HepG2 (cell line): ENCODE measurements around the gene TOPBP1. TPM values are rescaled to one million over a fixed set of nuclear protein-coding genes. Genes with fewer than 3 reads are reported as not detected.

ENCODE experiments used
- ATAC-seq: fragments of 200-7000 bp; cut with Tn5 transposase; 3 replicates; pipeline ENCODE4 v1.9.1; 2020; ENCODE audit warnings: mild to moderate bottlenecking, moderate library complexity
- BruUV-seq: library from RNA; stranded (reverse); fragments of 400-500 nt; replicated peaks from 2 replicates; lab custom pipeline; 2021; lab: Mats Ljungman, UMichigan
- CTCF ChIA-PET: fragments of 300-600 bp; formaldehyde crosslinking; extraction: SDS; loops from one replicate; lab custom pipeline; 2021; ENCODE audit warnings: low total read pairs, inconsistent platforms, low intra/inter-chr PET ratio; lab: Yijun Ruan, JAX
- POLR2A ChIA-PET: fragments of 350-600 bp; sonication (Branson Sonifier 250); formaldehyde crosslinking; loops from one replicate; lab custom pipeline; 2020; ENCODE audit warnings: antibody characterized with exemption, inconsistent platforms; lab: Yijun Ruan, JAX
- DNase-seq: peaks from one replicate; pipeline ENCODE4 v3.0.0-alpha.2; 2015; ENCODE audit warnings: low spot score
- FAIRE-seq: peaks from 3 replicates; lab custom pipeline; 2011; peaks lifted over from hg19 to GRCh38; lab: Jason Lieb, UNC
- H2AFZ ChIP-seq: one replicate; pipeline ENCODE4 v1.6.1; 2011; ENCODE audit warnings: low read length, inconsistent platforms
- H3K27ac ChIP-seq: fragments of 300-600 bp; 3 replicates; pipeline ENCODE4 v1.8.0; 2011; ENCODE audit warnings: mixed run types, mild to moderate bottlenecking, mixed read lengths, low read length, inconsistent platforms; ENCODE audit not compliant: insufficient read depth; ENCODE audit errors: extremely low read length
- H3K27me3 ChIP-seq, 2 experiments: fragments of 200-600 bp in 1 of 2; 2 replicates in 1 of 2; 3 replicates in 1 of 2; pipeline versions ENCODE4 v1.6.0 to v1.8.0; 2011; ENCODE audit warnings: low read length in 2 of 2, mild to moderate bottlenecking in 2 of 2, moderate library complexity in 2 of 2, inconsistent platforms in 1 of 2; ENCODE audit not compliant: insufficient read depth in 2 of 2, control insufficient read depth in 1 of 2
- H3K36me3 ChIP-seq, 2 experiments: fragments of 200-600 bp in 1 of 2; replicated peaks in 1 of 2; 2 replicates in 1 of 2; 3 replicates in 1 of 2; pipeline versions ENCODE4 v1.5.1 to v1.8.0; 2011; ENCODE audit warnings: low read length in 2 of 2, inconsistent platforms in 1 of 2; ENCODE audit not compliant: insufficient read depth in 2 of 2, control insufficient read depth in 1 of 2
- H3K4me1 ChIP-seq: 2 replicates; pipeline ENCODE4 v1.5.1; 2012; ENCODE audit warnings: low read length, inconsistent platforms; ENCODE audit not compliant: insufficient read depth
- H3K4me2 ChIP-seq: 2 replicates; pipeline ENCODE4 v1.6.0; 2011; ENCODE audit warnings: low read depth, low read length, inconsistent platforms
- H3K4me3 ChIP-seq, 3 experiments: fragments of 200-600 bp in 1 of 3; sonication (generic), shearing (Covaris generic) in 1 of 3; replicated peaks in 1 of 3; 2 replicates each; pipeline ENCODE4 v1.5.1; 2011 to 2016; ENCODE audit warnings: low read length in 3 of 3, inconsistent platforms in 2 of 3, low read depth in 2 of 3, mild to moderate bottlenecking in 2 of 3, control low read depth in 1 of 3, mixed read lengths in 1 of 3; ENCODE audit not compliant: insufficient read depth in 1 of 3
- H3K79me2 ChIP-seq: one replicate; pipeline ENCODE4 v1.6.1; 2011; ENCODE audit warnings: low read length, inconsistent platforms; ENCODE audit not compliant: insufficient read depth
- H3K9ac ChIP-seq: 2 replicates; pipeline ENCODE4 v1.6.0; 2011; ENCODE audit warnings: mild to moderate bottlenecking, low read depth, low read length, inconsistent platforms; ENCODE audit not compliant: insufficient read depth
- H3K9me3 ChIP-seq: 2 replicates; pipeline ENCODE4 v1.5.1; 2012; ENCODE audit warnings: mild to moderate bottlenecking, low read length
- H4K20me1 ChIP-seq: 2 replicates; pipeline ENCODE4 v1.6.0; 2011; ENCODE audit warnings: inconsistent platforms, mild to moderate bottlenecking, low read length, moderate library complexity; ENCODE audit not compliant: insufficient read depth
- ATAD3A ChIP-seq: sonication (generic); formaldehyde crosslinking; IDR thresholded peaks from 2 replicates; pipeline ENCODE4 v1.4.0; 2020; ENCODE audit warnings: missing genetic modification reagents
- CENPBD1 ChIP-seq: sonication (generic); formaldehyde crosslinking; IDR thresholded peaks from 2 replicates; pipeline ENCODE4 v1.8.0; 2022; ENCODE audit warnings: missing genetic modification reagents, low read depth, mild to moderate bottlenecking, borderline replicate concordance
- CHCHD3 ChIP-seq: sonication (generic); formaldehyde crosslinking; IDR thresholded peaks from 2 replicates; pipeline ENCODE4 v1.8.0; 2022; ENCODE audit warnings: mild to moderate bottlenecking, missing genetic modification reagents, moderate library complexity
- FOXA1 ChIP-seq, 2 experiments: fragments of 450-650 bp in 1 of 2; sonication (generic) in 1 of 2; formaldehyde crosslinking in 1 of 2; IDR thresholded peaks; 2 replicates each; pipeline versions ENCODE4 v1.4.0 to v1.6.1; 2016 to 2020; ENCODE audit warnings: missing genetic modification reagents in 1 of 2
- GPN1 ChIP-seq: sonication (generic); formaldehyde crosslinking; IDR thresholded peaks from 2 replicates; pipeline ENCODE4 v1.5.1; 2020; ENCODE audit warnings: missing genetic modification reagents, borderline replicate concordance
- HNRNPH1 ChIP-seq: fragments of 200-400 bp; formaldehyde crosslinking; optimal IDR thresholded peaks from 2 replicates; pipeline ENCODE3; 2017; ENCODE audit warnings: mild to moderate bottlenecking, low read depth, low read length
- IRF9 ChIP-seq: sonication (generic); formaldehyde crosslinking; IDR thresholded peaks from 2 replicates; pipeline ENCODE4 v1.8.0; 2022; ENCODE audit warnings: missing genetic modification reagents, mild to moderate bottlenecking, borderline replicate concordance
- KLF16 ChIP-seq, 2 experiments: sonication (generic) in 1 of 2; formaldehyde crosslinking in 1 of 2; IDR thresholded peaks; 2 replicates each; pipeline versions ENCODE4 v1.6.1 to v1.8.0; 2016 to 2023; ENCODE audit warnings: missing genetic modification reagents in 2 of 2, missing compliant biosample characterization in 1 of 2
- NPAS2 ChIP-seq: sonication (generic); formaldehyde crosslinking; IDR thresholded peaks from 2 replicates; pipeline ENCODE4 v1.8.0; 2022; ENCODE audit warnings: mild to moderate bottlenecking, missing genetic modification reagents, borderline replicate concordance
- POLR2AphosphoS2 ChIP-seq: IDR thresholded peaks from 2 replicates; pipeline ENCODE4 v1.6.1; 2011; ENCODE audit warnings: low read depth, low read length, improper control_type of control experiment
- SCMH1 ChIP-seq: sonication (generic); formaldehyde crosslinking; IDR thresholded peaks from 2 replicates; pipeline ENCODE4 v1.9.0; 2021; ENCODE audit warnings: missing genetic modification reagents, mild to moderate bottlenecking, borderline replicate concordance
- SIN3A ChIP-seq: IDR thresholded peaks from 2 replicates; pipeline ENCODE4 v1.6.1; 2011; ENCODE audit warnings: low read depth, mild to moderate bottlenecking, control low read depth, low read length, borderline replicate concordance
- SP4 ChIP-seq: sonication (generic); formaldehyde crosslinking; IDR thresholded peaks from 2 replicates; pipeline ENCODE4 v1.8.1; 2023; ENCODE audit warnings: mild to moderate bottlenecking, missing genetic modification reagents
- ZNF101 ChIP-seq: sonication (generic); formaldehyde crosslinking; IDR thresholded peaks from 2 replicates; pipeline ENCODE4 v1.4.0; 2020; ENCODE audit warnings: mild to moderate bottlenecking, low read depth, missing genetic modification reagents, borderline replicate concordance
- ZNF205 ChIP-seq: IDR thresholded peaks from 2 replicates; pipeline ENCODE4 v1.6.1; 2018; ENCODE audit warnings: missing biosample characterization, missing genetic modification reagents
- ZNF777 ChIP-seq: sonication (generic); formaldehyde crosslinking; IDR thresholded peaks from 2 replicates; pipeline ENCODE4 v1.4.0; 2020; ENCODE audit warnings: missing genetic modification reagents
- ZNF83 ChIP-seq: sonication (generic); formaldehyde crosslinking; IDR thresholded peaks from 2 replicates; pipeline ENCODE4 v1.4.0; 2020; ENCODE audit warnings: missing genetic modification reagents, mild to moderate bottlenecking, borderline replicate concordance
- ZSCAN31 ChIP-seq: sonication (generic); formaldehyde crosslinking; IDR thresholded peaks from 2 replicates; pipeline ENCODE4 v1.5.0; 2020; ENCODE audit warnings: low read depth, mild to moderate bottlenecking, missing genetic modification reagents
- WGBS: methylation state at CpG from one replicate; pipeline ENCODE4 v1.1.6; 2017; ENCODE audit warnings: low lambda C conversion rate; 5-methylcytosine and 5-hydroxymethylcytosine counted together
- in situ Hi-C: cut with HindIII; loops from 2 replicates; pipeline ENCODE4 v1.10.0; 2017; ENCODE audit warnings: low pct_unique_long_range_greater_than_20kb; ENCODE audit not compliant: extremely low pct_ligation_motif_present
- intact Hi-C: fragments of 100-400 bp; cut with micrococcal nuclease; formaldehyde crosslinking; loops from one replicate; pipeline ENCODE4 v1.10.0; 2022; ENCODE audit not compliant: unreplicated experiment
- polyA plus RNA-seq, 8 experiments: library from polyadenylated mRNA; depleted of rRNA in 3 of 8; stranded (reverse) in 7 of 8; unstranded in 1 of 8; fragments of >200 nt; fragmentation: Illumina TruSeq in 4 of 8; extraction: Trizol in 4 of 8; gene quantifications; 2 replicates each; pipeline versions ENCODE4 v1.2.1 to v1.2.3, GENCODE V29; 2011 to 2016; ENCODE audit warnings: low read depth in 4 of 8, missing spikeins in 1 of 8, mixed read lengths in 1 of 8; ENCODE audit not compliant: insufficient read depth in 1 of 8
- total RNA-seq, 5 experiments: library from RNA; depleted of rRNA; stranded (reverse); fragments of >200 nt; fragmentation: Illumina TruSeq; extraction: Trizol; gene quantifications; 2 replicates each; pipeline ENCODE4 v1.2.3, GENCODE V29; 2016; ENCODE audit warnings: low read depth in 1 of 5

Gene TOPBP1
- total and polyA plus RNA-seq, 2 of the 13 experiments (the other 11 are each of a cell fraction or from before 2014, with no cell fraction given), result 24.3 to 42.9 TPM

DNA sequence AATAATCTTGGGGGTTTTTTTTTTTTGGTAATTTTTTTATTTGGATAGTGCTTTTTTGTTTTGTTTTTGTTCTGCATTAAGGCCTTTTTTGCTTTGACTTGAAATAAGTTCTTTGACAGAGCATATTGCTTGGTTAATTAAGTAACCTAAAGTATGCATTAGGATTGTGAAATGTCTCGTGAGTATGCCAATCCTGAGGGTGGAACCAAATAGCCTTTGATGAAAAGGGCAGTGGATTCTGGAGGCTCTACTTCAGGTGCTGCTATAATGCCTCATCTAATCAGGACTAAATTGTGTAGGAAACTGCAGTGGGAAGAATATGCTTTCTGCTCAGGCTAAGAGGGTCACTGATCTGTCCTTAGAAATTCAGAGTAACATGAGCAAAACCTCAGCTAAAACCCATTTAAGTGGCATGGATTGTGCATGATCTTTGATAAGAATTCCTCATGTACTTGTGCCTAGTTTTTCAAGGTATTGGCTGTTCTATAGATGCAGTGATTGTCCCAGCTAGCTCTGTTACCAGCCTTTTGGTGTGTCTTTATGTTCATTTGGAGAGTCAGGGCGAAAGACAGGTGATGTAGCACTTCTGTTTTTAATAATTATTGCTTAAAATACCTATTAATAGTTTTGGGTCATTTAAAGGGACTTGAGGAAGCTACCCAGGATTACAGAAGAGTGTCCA is 72.8 kb downstream of the TOPBP1 start:
- no peak for ATAC-seq
- TF ChIP-seq SIN3A (no peak), HNRNPH1 (no peak), POLR2AphosphoS2 (peak; percentile 68; the same call in 1 of the 2 replicates)
- CTCF ChIA-PET, result no interaction called here
- H3K4me2 ChIP-seq, result no peak overlapping the region
- H3K4me1 ChIP-seq, result no peaks in the 10 kb centered on the region
- H2AFZ ChIP-seq, result no peak overlapping the region
- H3K36me3 ChIP-seq, result peaks cover 7 to 44% of the 10 kb centered on the region in 2 experiments
- 0 out of 2 replicates have a peak, but pooled peaks cover 3% of the 10 kb centered on the region for H4K20me1 ChIP-seq
- no peak overlapping the region for H3K4me3 ChIP-seq
- POLR2A ChIA-PET, result no interaction called here
- WGBS, result 100% methylated on average over 2 of the region's 2 CpGs
- no peak for DNase-seq
- H3K9me3 ChIP-seq, result no peaks in the 10 kb centered on the region
- TSS peak; percentile 52 for BruUV-seq
- no peak for FAIRE-seq
- in situ Hi-C loops (no loop called here), intact Hi-C loops (no loop called here)
- H3K27ac ChIP-seq, result no peak overlapping the region
- no peaks in the 10 kb centered on the region for H3K79me2 ChIP-seq
- no peak overlapping the region for H3K9ac ChIP-seq
- H3K27me3 ChIP-seq, result no peaks in the 10 kb centered on the region; a peak in 1 of 5 replicates

- no peaks in the 10 kb centered on the region for H3K4me1 ChIP-seq
- ChIA-PET POLR2A (interaction anchor here (0.8 kb wide), 1 partner anchor 15 kb away, joined by 3 read pairs; the partner anchor contains the start of gene CDV3), CTCF (no interaction called here)
- 0 out of 2 replicates have a peak, but pooled peaks cover 3% of the 10 kb centered on the region for H4K20me1 ChIP-seq
- H3K4me3 ChIP-seq, result no peak overlapping the region
- ATAC-seq (no peak), DNase-seq (no peak), FAIRE-seq (no peak)
- H3K79me2 ChIP-seq, result no peaks in the 10 kb centered on the region
- peaks cover 10 to 53% of the 10 kb centered on the region in 2 experiments for H3K36me3 ChIP-seq
- H3K27ac ChIP-seq, result no peak overlapping the region
- no peaks in the 10 kb centered on the region; a peak in 1 of 5 replicates for H3K27me3 ChIP-seq
- intact Hi-C loops (no loop called here), in situ Hi-C loops (no loop called here)
- no peak overlapping the region for H3K9ac ChIP-seq
- H3K4me2 ChIP-seq, result no peak overlapping the region
- WGBS, result 93% methylated on average over 4 of the region's 4 CpGs
- H2AFZ ChIP-seq, result no peak overlapping the region
- H3K9me3 ChIP-seq, result no peaks in the 10 kb centered on the region
- no TSS peak for BruUV-seq
- TF ChIP-seq ATAD3A (CRISPR knock-in tag), result no peak
- TF ChIP-seq KLF16 (CRISPR knock-in tag; IDR thresholded peaks at IDR 0.05), result no peak
- no peak for TF ChIP-seq ZNF83 (CRISPR knock-in tag)
- TF ChIP-seq FOXA1 (IDR thresholded peaks at IDR 0.05), result no peak
- TF ChIP-seq FOXA1 (CRISPR knock-in tag; IDR thresholded peaks at IDR 0.05), result no peak
- no peak for TF ChIP-seq IRF9 (CRISPR knock-in tag)
- no peak for TF ChIP-seq CENPBD1 (CRISPR knock-in tag)
- TF ChIP-seq ZNF777 (CRISPR knock-in tag), result no peak
- no peak for TF ChIP-seq GPN1
- TF ChIP-seq CHCHD3 (CRISPR knock-in tag), result no peak
- TF ChIP-seq SP4, result no peak
- TF ChIP-seq SCMH1 (CRISPR knock-in tag), result no peak
- no peak for TF ChIP-seq ZNF101
- TF ChIP-seq ZNF205 (CRISPR knock-in tag), result no peak
- no peak for TF ChIP-seq NPAS2 (CRISPR knock-in tag)
- TF ChIP-seq ZSCAN31 (CRISPR knock-in tag), result no peak
Observed at GRCh38 chr3:133588035-133588434, 73.7 kb downstream of the TOPBP1 start.
